ENCODE data around the gene INPP5A.
"Not testable (repeated sequence)": the region's sequence is repeated elsewhere in the genome, so short reads cannot be mapped to it uniquely, and the experiment has no call there.

The INPP5A gene

GRCh38 chr10:132599023-132599618 is 61.5 kb downstream of the INPP5A start:
- DNase-seq (ENCODE audit: low spot score) = not testable (repeated sequence)

GRCh38 chr10:132599732-132600131 is 62.1 kb downstream of the INPP5A start:
- DNase-seq (ENCODE audit: low spot score) = no peak

- no peak for DNase-seq (ENCODE audit: low spot score)
Measured at GRCh38 chr10:132600416-132600815, 62.8 kb downstream of the INPP5A start.

- DNase-seq (ENCODE audit: low spot score) = peak; percentile 50
Measured at GRCh38 chr10:132601567-132601966, 64.0 kb downstream of the INPP5A start.

- no peak for DNase-seq (ENCODE audit: low spot score)
Measured at GRCh38 chr10:132602614-132603013, 65.0 kb downstream of the INPP5A start.

- DNase-seq (ENCODE audit: low spot score) = no peak
Measured at GRCh38 chr10:132603851-132604533, 66.4 kb downstream of the INPP5A start.

- DNase-seq (ENCODE audit: low spot score) = no peak
Measured at GRCh38 chr10:132604686-132605085, 67.1 kb downstream of the INPP5A start.

- no peak for DNase-seq (ENCODE audit: low spot score)
Measured at GRCh38 chr10:132605390-132605789, 67.8 kb downstream of the INPP5A start.

GRCh38 chr10:132606031-132606491 is 68.5 kb downstream of the INPP5A start:
- DNase-seq (ENCODE audit: low spot score) = no peak

- peak; percentile 80 for DNase-seq (ENCODE audit: low spot score)
Measured at GRCh38 chr10:132606536-132607316, 69.1 kb downstream of the INPP5A start.

- DNase-seq (ENCODE audit: low spot score) = no peak
Measured at GRCh38 chr10:132607491-132607890, 69.9 kb downstream of the INPP5A start.

GRCh38 chr10:132607961-132608495 is 70.4 kb downstream of the INPP5A start:
- no peak for DNase-seq (ENCODE audit: low spot score)

GRCh38 chr10:132608511-132609195 is 71.1 kb downstream of the INPP5A start:
- DNase-seq (ENCODE audit: low spot score) = no peak

- no peak for DNase-seq (ENCODE audit: low spot score)
Measured at GRCh38 chr10:132609211-132609610, 71.6 kb downstream of the INPP5A start.

- DNase-seq (ENCODE audit: low spot score) = no peak
Measured at GRCh38 chr10:132610071-132610701, 72.6 kb downstream of the INPP5A start.

GRCh38 chr10:132611026-132611910 is 73.7 kb downstream of the INPP5A start:
- DNase-seq (ENCODE audit: low spot score) = no peak

GRCh38 chr10:132611986-132612385 is 74.4 kb downstream of the INPP5A start:
- DNase-seq (ENCODE audit: low spot score) = no peak

- DNase-seq (ENCODE audit: low spot score) = no peak
Measured at GRCh38 chr10:132612571-132613504, 75.3 kb downstream of the INPP5A start.

- DNase-seq (ENCODE audit: low spot score) = no peak
Measured at GRCh38 chr10:132613566-132614348, 76.2 kb downstream of the INPP5A start.

Data from globus pallidus (tissue), 1 donor.